Dedifferentiated amniotic fluid mesenchymal stem cell (primary cell): ENCODE measurements around the gene TRPC4AP.

Source experiments
- DNase-seq: peaks from one replicate; pipeline ENCODE4 v3.0.0-alpha.2; 2016; ENCODE audit errors: extremely low spot score

Gene TRPC4AP

DNA sequence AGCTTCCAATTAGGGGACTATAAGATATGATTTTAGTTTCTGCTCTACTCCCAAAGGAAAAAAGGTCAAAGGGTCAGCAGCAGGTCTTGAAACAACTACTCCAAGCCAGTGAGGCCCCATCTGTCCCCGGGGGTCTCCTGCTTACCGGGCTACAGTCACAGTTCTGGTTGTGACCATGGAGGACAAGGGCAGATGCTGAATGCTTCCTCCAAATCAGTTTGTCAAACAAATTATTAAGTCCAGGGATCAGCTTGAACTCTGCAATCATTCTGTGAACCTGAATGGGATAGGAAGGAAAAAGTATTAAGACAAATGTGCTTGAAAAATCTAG lies 76.8 kb downstream of the TRPC4AP start:
- DNase-seq = no peak

GRCh38 chr20:35014537-35014936 lies 78.1 kb downstream of the TRPC4AP start:
- DNase-seq = no peak

- DNase-seq = peak; percentile 23
These were observed 78.9 kb downstream of the TRPC4AP start for GRCh38 chr20:35013421-35014411.

GRCh38 chr20:35012227-35013069 lies 80.2 kb downstream of the TRPC4AP start:
- DNase-seq = no peak

GRCh38 chr20:35011589-35012226 lies 80.9 kb downstream of the TRPC4AP start:
- no peak for DNase-seq

DNA sequence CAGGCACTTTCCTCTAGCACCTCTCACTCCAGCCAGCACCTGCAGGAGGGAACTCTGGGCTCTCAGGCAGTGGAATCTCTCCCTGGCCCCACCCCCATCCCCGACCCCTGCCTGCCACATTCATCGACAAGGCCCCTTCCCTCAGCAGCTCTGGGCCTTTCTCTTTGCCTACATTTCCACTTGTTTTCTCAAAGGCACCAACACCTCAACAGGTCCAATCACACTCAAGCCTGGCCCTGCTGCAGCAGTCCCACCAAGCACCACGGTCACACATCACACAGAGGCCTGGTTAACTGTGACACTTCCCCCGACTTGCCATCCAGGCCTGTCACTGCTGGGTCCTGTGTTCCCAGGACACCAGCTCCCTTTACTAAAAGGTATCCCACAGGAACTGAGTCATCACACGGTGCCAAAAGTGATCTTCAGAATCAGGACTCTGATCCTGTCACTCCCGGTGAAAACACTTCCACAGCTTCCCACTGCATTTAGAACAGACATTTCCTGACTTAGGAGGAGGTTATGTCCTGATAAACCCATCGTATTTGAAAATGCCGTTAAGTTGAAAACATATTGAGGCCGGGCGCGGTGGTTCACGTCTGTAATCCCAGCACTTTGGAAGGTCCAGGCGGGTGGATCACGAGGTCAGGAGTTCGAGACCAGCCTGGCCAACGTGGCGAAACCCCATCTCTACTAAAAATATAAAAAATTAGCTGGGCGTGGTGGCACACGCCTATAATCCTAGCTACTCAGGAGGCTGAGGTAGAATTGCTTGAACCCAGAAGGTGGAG lies 82.0 kb downstream of the TRPC4AP start:
- no peak for DNase-seq

DNA sequence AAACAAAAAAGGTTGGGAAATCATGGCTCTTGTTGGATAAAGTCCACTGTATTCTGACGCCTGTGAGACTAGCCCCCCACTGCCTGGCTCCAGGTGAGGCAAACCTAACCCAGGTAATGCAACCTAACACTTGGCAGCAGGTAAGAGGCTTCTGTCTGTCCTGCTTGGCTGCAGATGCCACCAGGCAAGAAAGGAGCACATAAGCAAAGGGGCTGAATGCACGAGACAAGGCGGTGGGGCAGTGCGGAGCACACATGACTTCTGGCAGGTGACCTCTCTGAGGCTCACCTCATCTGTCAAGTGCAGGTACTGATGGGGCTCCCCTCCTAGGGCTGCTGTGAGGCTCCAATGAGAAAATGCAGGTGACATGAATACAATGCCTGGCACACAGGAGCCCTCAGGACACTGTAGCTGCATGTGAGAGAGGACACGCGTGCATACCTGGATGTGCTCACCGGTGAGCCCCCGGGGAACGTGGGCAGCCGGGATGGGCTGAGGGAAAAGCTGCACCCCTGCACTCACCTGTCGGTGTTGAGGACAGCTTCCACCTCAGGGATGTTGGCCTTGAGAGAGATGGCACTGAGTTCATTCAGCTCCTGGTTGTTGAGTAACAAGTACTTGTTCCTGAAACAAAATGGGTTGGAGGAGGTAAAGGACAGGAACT lies 82.8 kb downstream of the TRPC4AP start:
- DNase-seq = no peak

- no peak for DNase-seq
These were observed 83.9 kb downstream of the TRPC4AP start for GRCh38 chr20:35008411-35009342.

GRCh38 chr20:35007891-35008290 lies 84.7 kb downstream of the TRPC4AP start:
- no peak for DNase-seq

DNA sequence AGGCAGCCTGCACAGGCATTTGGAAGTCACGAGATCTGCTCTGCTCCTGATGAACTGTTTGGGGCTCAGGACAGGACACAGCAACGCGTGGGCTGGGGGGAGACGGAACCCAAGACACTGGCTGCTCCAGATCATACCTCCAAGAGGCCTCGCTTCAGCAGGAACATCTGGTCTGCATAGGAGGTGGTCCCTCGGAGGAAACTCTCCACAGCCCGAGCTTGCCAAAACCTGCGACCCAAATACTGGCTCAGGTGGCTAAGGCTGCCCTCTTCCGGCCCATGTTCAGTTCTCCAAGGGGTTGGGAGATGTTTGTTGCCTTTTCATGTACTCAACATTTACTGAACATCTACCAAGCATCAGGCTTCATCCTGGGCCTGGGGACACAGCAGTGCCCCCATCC lies 85.2 kb downstream of the TRPC4AP start:
- DNase-seq = no peak

- DNase-seq = no peak
These were observed 86.1 kb downstream of the TRPC4AP start for GRCh38 chr20:35006531-35006971.

DNA sequence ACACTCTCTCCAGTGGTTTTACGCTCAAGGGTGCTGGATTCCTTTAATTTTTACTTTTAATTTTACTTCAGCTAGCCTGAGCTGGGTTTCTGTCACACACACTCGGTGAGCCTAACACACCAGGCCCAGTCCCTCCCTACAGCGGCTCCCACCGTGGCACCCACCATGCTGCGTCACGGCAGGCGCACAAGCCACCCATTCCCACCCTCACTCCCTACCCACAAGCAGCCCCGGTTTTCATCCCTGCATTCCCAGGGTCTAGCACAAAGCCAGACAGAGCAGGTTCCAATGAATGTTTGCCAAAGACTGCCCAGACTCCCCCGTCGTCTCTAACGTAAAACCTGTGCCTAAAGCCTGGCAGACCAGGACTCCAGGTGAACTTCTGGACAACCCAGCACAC lies 86.6 kb downstream of the TRPC4AP start:
- no peak for DNase-seq

DNA sequence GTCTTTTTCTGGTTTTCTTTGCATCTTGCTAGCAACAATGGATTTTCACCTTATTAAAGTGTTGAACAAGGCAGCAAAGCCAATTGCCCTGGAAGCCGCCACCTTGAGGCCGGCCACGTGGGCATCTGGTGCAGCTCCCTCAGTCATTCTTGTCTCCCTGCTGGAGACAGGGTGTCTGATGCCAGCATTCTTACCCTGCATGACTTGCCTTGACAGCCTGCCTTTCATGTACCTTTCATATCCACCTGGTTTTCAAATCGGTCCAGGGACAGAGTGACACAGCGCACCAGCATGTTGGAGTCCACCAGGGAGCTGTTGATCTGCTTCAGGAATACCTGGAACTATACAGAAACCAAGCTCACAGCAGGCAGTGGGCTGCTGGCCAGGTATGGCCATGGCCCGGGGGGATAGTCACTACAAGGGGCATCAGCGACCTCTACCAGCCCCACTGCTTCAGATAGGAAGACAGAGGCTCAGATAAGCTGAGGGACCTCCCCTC lies 87.1 kb downstream of the TRPC4AP start:
- no peak for DNase-seq

DNA sequence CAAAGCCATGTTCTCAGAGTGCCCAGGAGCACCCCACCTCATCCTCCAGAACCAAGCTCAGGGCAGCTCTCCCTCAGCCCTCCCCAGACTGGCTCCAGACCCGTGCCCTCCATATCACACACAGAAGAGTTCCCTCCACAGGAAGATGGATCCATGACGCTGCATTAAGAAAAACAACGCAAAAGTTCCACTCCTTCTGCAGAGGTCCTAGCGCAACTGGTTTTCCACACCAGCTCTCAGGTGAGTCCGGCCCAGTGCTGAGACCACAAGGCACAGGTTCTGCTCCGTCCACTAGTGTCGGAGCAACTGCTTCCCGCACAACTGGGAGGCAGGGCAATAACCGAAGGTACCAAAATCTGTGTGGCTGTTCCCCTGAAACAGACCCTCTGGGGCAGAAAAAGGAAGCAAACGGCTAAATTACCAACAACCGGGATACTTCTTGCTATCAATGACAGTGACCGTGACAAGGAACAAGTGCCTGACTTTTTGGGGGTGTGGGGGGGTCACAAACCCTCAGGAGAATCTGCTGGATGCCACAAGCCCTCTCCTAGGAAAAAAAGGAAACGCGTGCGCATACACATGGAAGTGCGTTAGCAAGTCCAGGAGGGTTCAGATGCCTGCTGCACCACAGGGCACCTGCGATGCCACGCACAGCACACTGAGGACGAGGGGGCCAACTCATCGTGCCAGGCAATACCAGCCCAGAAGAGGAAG lies 87.7 kb downstream of the TRPC4AP start:
- DNase-seq = no peak

DNA sequence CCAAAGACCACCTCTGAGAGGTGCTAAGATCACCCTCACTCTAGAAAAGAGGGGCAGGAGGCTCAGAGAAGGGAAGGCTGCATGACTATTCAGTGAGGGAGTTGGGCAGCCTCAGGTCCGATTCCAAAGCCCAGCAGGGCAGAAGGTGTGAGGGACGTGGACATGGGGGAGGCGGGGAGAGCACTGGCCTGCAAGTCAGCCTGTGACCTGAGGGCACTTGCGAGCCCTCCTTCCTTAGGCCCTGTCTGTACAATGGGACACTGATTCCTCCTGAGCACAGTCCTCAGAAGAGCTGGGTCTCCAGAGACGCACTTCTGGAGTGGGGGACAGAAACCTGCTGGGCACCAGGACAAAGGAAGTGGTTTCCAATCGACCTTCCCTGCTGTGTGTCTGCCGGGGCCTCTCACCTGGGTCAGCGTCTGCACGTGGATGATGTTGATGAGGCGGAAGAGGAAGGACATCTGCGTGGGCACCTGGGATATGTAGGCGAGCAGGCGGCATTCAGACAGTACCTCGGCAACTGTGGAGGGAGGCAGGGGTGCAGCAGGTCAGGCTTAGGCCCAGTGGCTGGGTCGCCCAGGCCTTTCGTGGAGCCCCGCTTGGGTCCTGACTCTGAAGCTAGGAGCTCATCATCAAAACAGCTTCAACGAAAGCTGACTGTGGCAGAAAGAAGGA lies 88.4 kb downstream of the TRPC4AP start:
- DNase-seq = no peak

DNA sequence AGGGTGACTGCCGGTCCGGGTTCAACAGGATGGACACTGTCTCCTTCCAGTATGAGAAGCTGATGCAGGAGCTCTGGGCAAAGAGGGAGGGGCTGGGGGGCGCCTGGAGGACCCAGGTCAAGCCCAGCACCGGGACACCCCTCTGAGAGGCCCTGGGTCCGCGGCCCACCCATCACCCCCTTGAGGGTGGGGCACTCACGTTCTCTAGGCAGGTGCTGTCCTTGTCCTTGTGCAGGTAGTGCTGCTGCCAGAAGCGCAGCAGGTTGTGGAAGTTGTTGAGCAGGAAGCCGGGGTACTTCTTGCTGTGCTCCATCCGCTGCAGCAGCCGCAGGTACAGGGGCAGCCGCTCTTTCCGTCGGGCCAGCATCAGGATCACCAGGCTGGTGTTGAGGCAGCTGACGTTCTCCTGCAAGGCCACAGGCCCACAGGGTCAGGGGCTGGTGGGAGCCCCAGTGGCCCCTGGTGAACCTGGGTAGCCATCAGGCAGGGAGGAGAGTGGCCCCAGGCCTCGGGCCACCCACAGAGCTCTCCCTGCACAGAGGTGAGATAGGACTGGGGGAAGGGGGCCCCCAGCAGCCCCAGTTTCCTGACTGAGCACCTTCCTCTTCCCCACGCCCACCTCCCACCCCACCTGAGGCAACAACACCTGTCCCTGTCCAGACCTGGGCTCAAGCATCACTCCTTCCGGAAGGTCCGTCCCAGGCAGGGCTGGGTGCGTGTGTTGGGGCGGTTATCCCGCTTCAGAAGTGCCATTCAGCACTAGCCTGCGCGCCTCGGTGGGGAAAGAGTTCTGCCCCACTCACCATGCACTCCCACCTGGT lies 89.2 kb downstream of the TRPC4AP start:
- DNase-seq = no peak

DNA sequence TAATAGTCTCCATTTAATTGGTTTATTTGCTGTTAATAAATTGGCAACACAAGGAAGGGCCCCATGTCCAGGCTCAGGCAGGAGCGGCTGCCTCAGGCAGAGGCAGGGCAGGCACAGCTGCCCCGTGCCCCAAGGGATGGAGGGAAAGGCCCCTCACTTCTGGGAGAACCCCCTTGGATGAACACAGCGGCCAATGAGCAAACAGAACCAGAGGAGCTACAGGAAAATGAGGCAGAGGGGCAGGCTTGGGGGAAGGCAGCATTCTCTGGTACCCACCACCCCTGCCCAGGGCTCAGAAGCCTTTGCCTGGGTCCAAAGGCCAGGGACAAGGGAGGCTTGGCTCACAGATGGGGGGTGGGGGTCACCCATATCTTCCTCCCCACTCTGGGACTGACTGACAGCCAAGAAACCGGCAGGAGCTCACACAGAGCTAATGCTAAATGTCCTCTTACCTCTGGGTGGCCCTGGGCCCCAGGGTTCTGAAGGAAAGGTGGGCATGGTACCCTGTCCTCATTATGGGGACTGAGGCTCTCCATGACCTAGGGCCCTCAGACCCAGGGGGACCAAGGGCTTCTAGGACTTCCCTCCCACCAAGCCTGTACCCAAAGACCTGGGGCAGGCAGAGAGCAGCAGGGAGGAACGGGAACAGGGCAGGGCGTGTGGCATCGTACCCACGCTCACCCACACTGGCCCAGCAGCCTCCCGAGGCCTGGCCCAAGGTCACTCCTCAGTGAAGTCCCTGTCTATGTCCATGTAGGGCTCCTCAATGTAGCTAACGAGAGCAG lies 90.0 kb downstream of the TRPC4AP start:
- DNase-seq = no peak
